Epithelial cell of prostate (primary cell): ENCODE results near the gene GNB1L.

Experiments
- DNase-seq: peaks from one replicate; pipeline ENCODE4 v3.0.0-alpha.2; 2011; ENCODE audit warnings: low read depth, low spot score
- H3K27ac ChIP-seq: fragments of 450-650 bp; 2 replicates; pipeline ENCODE4 v1.5.1; 2017; ENCODE audit warnings: mild to moderate bottlenecking

GNB1L gene

GRCh38 chr22:19877626-19878339 lies 23.1 kb upstream of the GNB1L start:
- no peak for DNase-seq
- H3K27ac ChIP-seq, result no peak overlapping the region

GRCh38 chr22:19876941-19877625 lies 22.4 kb upstream of the GNB1L start:
- H3K27ac ChIP-seq, result no peak overlapping the region
- no peak for DNase-seq

- DNase-seq, result no peak
- H3K27ac ChIP-seq, result no peak overlapping the region
Measured at GRCh38 chr22:19876314-19876940, 21.8 kb upstream of the GNB1L start.

GRCh38 chr22:19875531-19876313 lies 21.0 kb upstream of the GNB1L start:
- DNase-seq, result no peak
- no peak overlapping the region for H3K27ac ChIP-seq

- H3K27ac ChIP-seq, result peak overlapping the region; percentile 38
- no peak for DNase-seq
Measured at GRCh38 chr22:19875061-19875530, 20.4 kb upstream of the GNB1L start.

GRCh38 chr22:19874307-19875060 lies 19.8 kb upstream of the GNB1L start:
- no peak for DNase-seq
- H3K27ac ChIP-seq, result peak overlapping the region; percentile 38

- DNase-seq, result no peak
- peak overlapping the region; percentile 38 for H3K27ac ChIP-seq
Measured at GRCh38 chr22:19873960-19874306, 19.3 kb upstream of the GNB1L start.

- no peak for DNase-seq
- no peak overlapping the region for H3K27ac ChIP-seq
Measured at GRCh38 chr22:19873138-19873959, 18.7 kb upstream of the GNB1L start.

GRCh38 chr22:19872779-19873137 lies 18.1 kb upstream of the GNB1L start:
- no peak for DNase-seq
- no peak overlapping the region for H3K27ac ChIP-seq

GRCh38 chr22:19871845-19872778 lies 17.4 kb upstream of the GNB1L start:
- H3K27ac ChIP-seq, result no peak overlapping the region
- no peak for DNase-seq

GRCh38 chr22:19871023-19871844 lies 16.6 kb upstream of the GNB1L start:
- no peak for DNase-seq
- no peak overlapping the region for H3K27ac ChIP-seq

GRCh38 chr22:19870153-19871022 lies 15.7 kb upstream of the GNB1L start:
- DNase-seq, result no peak
- no peak overlapping the region for H3K27ac ChIP-seq

- H3K27ac ChIP-seq, result peak overlapping the region; percentile 51
Measured at GRCh38 chr22:19869497-19870152, 15.0 kb upstream of the GNB1L start.

GRCh38 chr22:19868773-19869471 lies 14.2 kb upstream of the GNB1L start:
- peak overlapping the region; percentile 51 for H3K27ac ChIP-seq
- DNase-seq, result no peak

More at GRCh38 chr22:19869497-19870152, 15.0 kb upstream of the GNB1L start:
- no peak for DNase-seq

- H3K27ac ChIP-seq, result peak overlapping the region; percentile 51
- no peak for DNase-seq
Measured at GRCh38 chr22:19868333-19868732, 13.7 kb upstream of the GNB1L start.
